ENCODE results near the gene SAP30BP.

SAP30BP gene

DNA sequence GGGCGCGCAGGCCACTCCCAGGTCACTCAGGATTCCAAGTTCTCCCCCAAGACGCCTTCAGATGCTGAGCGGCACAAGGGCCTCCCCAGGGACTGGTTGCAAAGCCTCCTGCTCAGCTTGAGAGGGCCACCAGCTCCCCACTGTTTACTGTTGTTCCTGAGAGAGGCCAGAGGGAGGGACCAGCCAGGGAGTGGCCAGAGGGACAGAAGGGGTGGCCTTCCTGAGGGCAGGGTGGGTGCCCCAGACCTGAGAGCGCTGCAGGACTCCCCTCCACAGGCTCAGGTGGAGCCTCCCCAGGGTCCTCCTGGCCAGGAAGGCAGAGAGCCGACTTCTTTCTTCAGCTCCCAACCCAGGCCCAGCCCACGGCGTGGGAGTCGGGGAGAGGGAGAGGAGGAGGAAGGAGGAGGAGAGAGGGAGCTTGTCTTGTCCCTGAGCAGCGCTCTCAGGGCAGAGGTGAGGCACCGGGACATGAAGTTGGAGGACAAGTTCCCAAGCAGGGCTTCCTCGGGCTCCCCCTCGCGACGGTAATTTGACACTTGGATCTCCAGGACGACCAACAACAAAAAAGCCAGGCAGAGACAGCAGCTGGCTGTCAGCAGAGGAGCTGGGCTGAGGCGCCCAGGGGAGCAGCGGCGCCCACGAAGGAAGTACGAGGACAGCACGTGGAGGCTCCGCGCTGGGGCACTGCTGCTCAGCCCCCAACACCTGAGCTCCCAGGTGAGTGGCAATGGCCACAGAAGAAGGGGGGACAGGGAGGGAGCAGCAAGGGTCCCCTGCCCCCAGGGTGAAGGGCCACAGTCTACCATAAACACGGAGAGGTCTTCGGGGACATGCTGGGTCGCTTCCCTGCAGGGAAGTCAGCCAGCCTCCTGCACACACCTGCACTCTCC, 33.4 kb upstream of the SAP30BP start:
- H3K4me1 ChIP-seq (ENCODE audit: insufficient read depth, low read length), result peaks cover 12% of the 10 kb centered on the region
- ATAC-seq (ENCODE audit: insufficient read depth, low read depth) (peak; percentile 78), DNase-seq (peak; percentile 78)
- H3K9ac ChIP-seq (ENCODE audit: low read depth, low read length), result no peak overlapping the region
- peak overlapping the region; percentile 29; the same call in 1 of the 2 replicates for H3K4me2 ChIP-seq (ENCODE audit: insufficient read depth, low read length)
- TF ChIP-seq, protein P1, sequence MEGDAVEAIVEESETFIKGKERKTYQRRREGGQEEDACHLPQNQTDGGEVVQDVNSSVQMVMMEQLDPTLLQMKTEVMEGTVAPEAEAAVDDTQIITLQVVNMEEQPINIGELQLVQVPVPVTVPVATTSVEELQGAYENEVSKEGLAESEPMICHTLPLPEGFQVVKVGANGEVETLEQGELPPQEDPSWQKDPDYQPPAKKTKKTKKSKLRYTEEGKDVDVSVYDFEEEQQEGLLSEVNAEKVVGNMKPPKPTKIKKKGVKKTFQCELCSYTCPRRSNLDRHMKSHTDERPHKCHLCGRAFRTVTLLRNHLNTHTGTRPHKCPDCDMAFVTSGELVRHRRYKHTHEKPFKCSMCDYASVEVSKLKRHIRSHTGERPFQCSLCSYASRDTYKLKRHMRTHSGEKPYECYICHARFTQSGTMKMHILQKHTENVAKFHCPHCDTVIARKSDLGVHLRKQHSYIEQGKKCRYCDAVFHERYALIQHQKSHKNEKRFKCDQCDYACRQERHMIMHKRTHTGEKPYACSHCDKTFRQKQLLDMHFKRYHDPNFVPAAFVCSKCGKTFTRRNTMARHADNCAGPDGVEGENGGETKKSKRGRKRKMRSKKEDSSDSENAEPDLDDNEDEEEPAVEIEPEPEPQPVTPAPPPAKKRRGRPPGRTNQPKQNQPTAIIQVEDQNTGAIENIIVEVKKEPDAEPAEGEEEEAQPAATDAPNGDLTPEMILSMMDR (IDR thresholded peaks at IDR 0.05; ENCODE audit: borderline replicate concordance, extremely low read depth, low read length, poor library complexity, severe bottlenecking), result peak; percentile 69
- TF ChIP-seq EZH2 (IDR thresholded peaks at IDR 0.05; ENCODE audit: borderline replicate concordance, low read depth, low read length, severe bottlenecking), result no peak
- H3K9me3 ChIP-seq (ENCODE audit: insufficient read depth, low read length, severe bottlenecking), result no peaks in the 10 kb centered on the region
- H4K20me1 ChIP-seq (ENCODE audit: insufficient read depth, low read length), result peaks cover 25% of the 10 kb centered on the region
- no peak overlapping the region for H3K27ac ChIP-seq (ENCODE audit: low read length)
- no peak overlapping the region for H2AFZ ChIP-seq (ENCODE audit: low read depth, low read length)
- peaks cover 20% of the 10 kb centered on the region for H3K36me3 ChIP-seq (ENCODE audit: insufficient read depth, low read length)
- H3K4me3 ChIP-seq (ENCODE audit: low read depth in 1 of 2, low read length in 2 of 2), result no peak overlapping the region
- H3K79me2 ChIP-seq (ENCODE audit: insufficient read depth, low read length), result no peaks in the 10 kb centered on the region
- H3K27me3 ChIP-seq (ENCODE audit: insufficient read depth, low read length, poor library complexity), result no peaks in the 10 kb centered on the region

DNA sequence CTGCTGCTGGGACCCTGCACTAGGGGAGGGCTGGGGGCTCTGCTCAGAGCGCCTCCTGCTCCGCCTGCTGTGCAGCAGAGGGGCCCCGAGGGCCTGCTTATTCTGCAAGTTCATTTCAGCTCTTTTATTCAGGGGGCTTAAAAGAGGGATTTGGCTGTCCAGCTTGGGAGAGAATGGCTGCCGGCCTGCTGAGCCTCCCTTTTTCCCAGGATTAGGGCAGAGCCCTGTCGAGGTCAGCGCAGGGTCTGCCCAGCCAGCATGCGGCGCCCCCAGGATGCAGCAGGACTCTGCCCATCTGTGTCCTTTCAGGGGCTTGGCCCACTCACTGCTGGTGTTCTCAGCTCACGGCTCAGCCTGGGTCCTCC, 32.8 kb upstream of the SAP30BP start:
- no peak overlapping the region for H3K27ac ChIP-seq (ENCODE audit: low read length)
- peaks cover 25% of the 10 kb centered on the region for H4K20me1 ChIP-seq (ENCODE audit: insufficient read depth, low read length)
- no peaks in the 10 kb centered on the region for H3K9me3 ChIP-seq (ENCODE audit: insufficient read depth, low read length, severe bottlenecking)
- no peak for DNase-seq
- H2AFZ ChIP-seq (ENCODE audit: low read depth, low read length), result no peak overlapping the region
- peaks cover 12% of the 10 kb centered on the region for H3K4me1 ChIP-seq (ENCODE audit: insufficient read depth, low read length)
- H3K79me2 ChIP-seq (ENCODE audit: insufficient read depth, low read length), result no peaks in the 10 kb centered on the region
- no peak overlapping the region for H3K9ac ChIP-seq (ENCODE audit: low read depth, low read length)
- H3K4me2 ChIP-seq (ENCODE audit: insufficient read depth, low read length), result 0 out of 2 replicates have a peak overlapping the region, but pooled peaks have one; percentile 29
- H3K4me3 ChIP-seq (ENCODE audit: low read depth in 1 of 2, low read length in 2 of 2), result no peak overlapping the region
- TF ChIP-seq EZH2 (IDR thresholded peaks at IDR 0.05; ENCODE audit: borderline replicate concordance, low read depth, low read length, severe bottlenecking), result no peak
- TF ChIP-seq, protein P1 (IDR thresholded peaks at IDR 0.05; ENCODE audit: borderline replicate concordance, extremely low read depth, low read length, poor library complexity, severe bottlenecking), result no peak
- ATAC-seq (ENCODE audit: insufficient read depth, low read depth), result no peak
- H3K27me3 ChIP-seq (ENCODE audit: insufficient read depth, low read length, poor library complexity), result no peaks in the 10 kb centered on the region
- peaks cover 19% of the 10 kb centered on the region for H3K36me3 ChIP-seq (ENCODE audit: insufficient read depth, low read length)

DNA sequence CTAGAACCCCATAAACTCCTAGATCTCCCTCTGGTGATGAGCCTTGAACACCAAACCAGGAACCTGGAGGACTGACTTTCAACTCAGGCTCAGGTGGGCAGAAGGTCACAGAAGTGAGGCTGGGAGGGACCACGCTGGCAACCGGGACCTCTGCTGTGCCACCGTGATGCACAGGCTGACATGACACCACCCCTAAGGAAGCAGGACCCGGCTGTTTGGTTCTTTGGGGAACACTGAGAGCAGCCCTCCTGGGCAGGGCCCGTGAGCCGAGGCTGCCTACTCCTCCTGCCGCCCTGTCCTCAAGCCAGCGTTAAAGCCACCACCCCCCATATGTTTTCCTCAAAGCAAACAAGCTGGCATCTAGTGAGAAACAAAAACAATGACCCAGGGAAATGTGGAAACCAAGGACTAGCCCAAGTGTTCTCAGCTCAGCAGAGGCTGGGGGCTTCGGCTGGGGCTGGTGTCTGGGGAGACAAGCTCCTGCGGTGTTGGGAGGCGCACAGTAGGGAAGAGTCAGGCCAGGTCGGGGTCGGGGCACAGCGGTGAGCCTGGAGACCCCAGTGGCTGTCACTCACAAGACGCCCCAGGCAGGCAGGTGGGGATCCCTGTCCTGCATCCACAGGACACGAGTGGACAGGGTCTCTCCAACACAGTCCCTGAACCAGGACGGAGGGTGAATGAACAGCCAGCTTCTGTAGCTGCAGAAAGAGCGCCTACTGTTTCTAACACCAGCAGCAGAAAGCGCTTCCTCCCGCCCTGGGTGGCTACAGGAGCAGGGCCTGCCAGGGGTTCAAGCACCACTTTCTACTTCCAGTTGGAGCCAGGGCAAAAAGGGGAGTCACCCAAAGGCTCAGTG, 32.2 kb upstream of the SAP30BP start:
- Histone ChIP-seq H3K27ac (ENCODE audit: low read length) (no peak overlapping the region), H3K4me3 (ENCODE audit: low read depth in 1 of 2, low read length in 2 of 2) (no peak overlapping the region), H3K4me1 (ENCODE audit: insufficient read depth, low read length) (peaks cover 12% of the 10 kb centered on the region), H3K4me2 (ENCODE audit: insufficient read depth, low read length) (no peak overlapping the region), H3K79me2 (ENCODE audit: insufficient read depth, low read length) (no peaks in the 10 kb centered on the region), H2AFZ (ENCODE audit: low read depth, low read length) (no peak overlapping the region), H3K27me3 (ENCODE audit: insufficient read depth, low read length, poor library complexity) (no peaks in the 10 kb centered on the region), H3K9me3 (ENCODE audit: insufficient read depth, low read length, severe bottlenecking) (no peaks in the 10 kb centered on the region), H3K36me3 (ENCODE audit: insufficient read depth, low read length) (peaks cover 16% of the 10 kb centered on the region), H4K20me1 (ENCODE audit: insufficient read depth, low read length) (peaks cover 25% of the 10 kb centered on the region), H3K9ac (ENCODE audit: low read depth, low read length) (no peak overlapping the region)
- ATAC-seq (ENCODE audit: insufficient read depth, low read depth), result no peak
- no peak for TF ChIP-seq EZH2 (IDR thresholded peaks at IDR 0.05; ENCODE audit: borderline replicate concordance, low read depth, low read length, severe bottlenecking)
- no peak for DNase-seq
